MCF 10A (cell line): ENCODE data around the gene ASB6. TPM values are rescaled to one million over a fixed set of nuclear protein-coding genes. Genes with fewer than 3 reads are reported as not detected.

Experiments used
- BruUV-seq: library from RNA; stranded (reverse); fragments of 400-500 nt; replicated peaks from 2 replicates; lab custom pipeline; 2021; lab: Mats Ljungman, UMichigan
- CTCF ChIA-PET: fragments of 300-600 bp; sonication (Branson Sonifier 250); formaldehyde crosslinking; extraction: SDS; loops from one replicate; lab custom pipeline; 2021; ENCODE audit warnings: antibody characterized with exemption, inconsistent platforms; lab: Yijun Ruan, JAX
- POLR2A ChIA-PET: fragments of 300-600, 350-650 bp; sonication (Branson Sonifier 250); formaldehyde crosslinking; extraction: SDS; loops from one replicate; lab custom pipeline; 2020; ENCODE audit warnings: antibody characterized with exemption, inconsistent platforms; lab: Yijun Ruan, JAX
- DNase-seq: peaks from one replicate; pipeline ENCODE4 v3.0.0-alpha.2; 2018; ENCODE audit not compliant: unreplicated experiment
- H3K27ac Mint-ChIP-seq: one replicate; pipeline ENCODE4 v1.8.0; 2022; ENCODE audit warnings: mild to moderate bottlenecking, low read depth, mixed read lengths; ENCODE audit not compliant: unreplicated experiment
- H3K27me3 Mint-ChIP-seq: one replicate; pipeline ENCODE4 v1.8.0; 2022; ENCODE audit warnings: mixed read lengths; ENCODE audit not compliant: insufficient read depth, unreplicated experiment
- H3K36me3 Mint-ChIP-seq: one replicate; pipeline ENCODE4 v1.8.0; 2022; ENCODE audit warnings: mild to moderate bottlenecking, moderate library complexity, mixed read lengths; ENCODE audit not compliant: insufficient read depth, unreplicated experiment
- H3K4me1 Mint-ChIP-seq: one replicate; pipeline ENCODE4 v1.8.0; 2022; ENCODE audit warnings: mixed read lengths; ENCODE audit not compliant: insufficient read depth, unreplicated experiment
- H3K4me3 Mint-ChIP-seq: one replicate; pipeline ENCODE4 v1.8.0; 2022; ENCODE audit warnings: mild to moderate bottlenecking, moderate library complexity, mixed read lengths; ENCODE audit not compliant: unreplicated experiment
- H3K9me3 Mint-ChIP-seq: one replicate; pipeline ENCODE4 v1.8.0; 2022; ENCODE audit warnings: mixed read lengths; ENCODE audit not compliant: unreplicated experiment
- intact Hi-C: fragments of 100-400 bp; cut with micrococcal nuclease; formaldehyde crosslinking; loops from 2 replicates; pipeline ENCODE4 v1.14.1; 2022
- total RNA-seq: library from RNA; stranded (reverse); gene quantifications from 2 replicates; pipeline ENCODE4 v1.2.3, GENCODE V29; 2022
- TF ChIP-seq, protein P1 (sequence below): fragments of 200-600 bp; IDR thresholded peaks from one replicate; pipeline ENCODE4 v1.8.0; 2022; ENCODE audit warnings: antibody characterized with exemption, mild to moderate bottlenecking; ENCODE audit not compliant: unreplicated experiment

The ASB6 gene
- total RNA-seq, 1 experiment from 2014 or later = 14.4 TPM

- ChIA-PET CTCF (no interaction called here), POLR2A (interaction anchor here (0.6 to 0.9 kb wide), 2 partner anchors 130 to 616 kb away, joined by 3 to 4 read pairs; no protein-coding TSS in a partner anchor)
- no peaks in the 10 kb centered on the region for H3K4me1 Mint-ChIP-seq
- BruUV-seq = no TSS peak
- no peak overlapping the region for H3K4me3 Mint-ChIP-seq
- TF ChIP-seq, protein P1, sequence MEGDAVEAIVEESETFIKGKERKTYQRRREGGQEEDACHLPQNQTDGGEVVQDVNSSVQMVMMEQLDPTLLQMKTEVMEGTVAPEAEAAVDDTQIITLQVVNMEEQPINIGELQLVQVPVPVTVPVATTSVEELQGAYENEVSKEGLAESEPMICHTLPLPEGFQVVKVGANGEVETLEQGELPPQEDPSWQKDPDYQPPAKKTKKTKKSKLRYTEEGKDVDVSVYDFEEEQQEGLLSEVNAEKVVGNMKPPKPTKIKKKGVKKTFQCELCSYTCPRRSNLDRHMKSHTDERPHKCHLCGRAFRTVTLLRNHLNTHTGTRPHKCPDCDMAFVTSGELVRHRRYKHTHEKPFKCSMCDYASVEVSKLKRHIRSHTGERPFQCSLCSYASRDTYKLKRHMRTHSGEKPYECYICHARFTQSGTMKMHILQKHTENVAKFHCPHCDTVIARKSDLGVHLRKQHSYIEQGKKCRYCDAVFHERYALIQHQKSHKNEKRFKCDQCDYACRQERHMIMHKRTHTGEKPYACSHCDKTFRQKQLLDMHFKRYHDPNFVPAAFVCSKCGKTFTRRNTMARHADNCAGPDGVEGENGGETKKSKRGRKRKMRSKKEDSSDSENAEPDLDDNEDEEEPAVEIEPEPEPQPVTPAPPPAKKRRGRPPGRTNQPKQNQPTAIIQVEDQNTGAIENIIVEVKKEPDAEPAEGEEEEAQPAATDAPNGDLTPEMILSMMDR = no peak
- DNase-seq = no peak
- intact Hi-C loops = no loop called here
- no peaks in the 10 kb centered on the region for H3K36me3 Mint-ChIP-seq
- no peak overlapping the region for H3K27ac Mint-ChIP-seq
- no peaks in the 10 kb centered on the region for H3K9me3 Mint-ChIP-seq
- peaks cover 42% of the 10 kb centered on the region for H3K27me3 Mint-ChIP-seq
These were observed 31.7 kb upstream of the ASB6 start for GRCh38 chr9:129673602-129674001.

GRCh38 chr9:129672702-129673101, 30.8 kb upstream of the ASB6 start:
- DNase-seq = no peak
- no TSS peak for BruUV-seq
- CTCF ChIA-PET = no interaction called here
- TF ChIP-seq, protein P1 = no peak
- H3K27ac Mint-ChIP-seq = no peak overlapping the region
- peaks cover 34% of the 10 kb centered on the region for H3K27me3 Mint-ChIP-seq
- intact Hi-C loops = no loop called here
- no peaks in the 10 kb centered on the region for H3K9me3 Mint-ChIP-seq
- POLR2A ChIA-PET = interaction anchor here (0.6 to 0.9 kb wide), 3 partner anchors 28 to 615 kb away, joined by 3 to 4 read pairs (median 3); no protein-coding TSS in a partner anchor
- no peak overlapping the region for H3K4me3 Mint-ChIP-seq
- H3K36me3 Mint-ChIP-seq = no peaks in the 10 kb centered on the region
- no peaks in the 10 kb centered on the region for H3K4me1 Mint-ChIP-seq

GRCh38 chr9:129671519-129671918, 29.6 kb upstream of the ASB6 start:
- ChIA-PET POLR2A (no interaction called here), CTCF (no interaction called here)
- TF ChIP-seq, protein P1 = no peak
- no peak for DNase-seq
- H3K9me3 Mint-ChIP-seq = no peaks in the 10 kb centered on the region
- no peak overlapping the region for H3K27ac Mint-ChIP-seq
- no peak overlapping the region for H3K4me3 Mint-ChIP-seq
- H3K36me3 Mint-ChIP-seq = no peaks in the 10 kb centered on the region
- H3K27me3 Mint-ChIP-seq = peaks cover 32% of the 10 kb centered on the region
- no peaks in the 10 kb centered on the region for H3K4me1 Mint-ChIP-seq
- intact Hi-C loops = no loop called here
- BruUV-seq = no TSS peak

GRCh38 chr9:129671065-129671464, 29.1 kb upstream of the ASB6 start:
- no TSS peak for BruUV-seq
- no peaks in the 10 kb centered on the region for H3K36me3 Mint-ChIP-seq
- H3K4me1 Mint-ChIP-seq = no peaks in the 10 kb centered on the region
- CTCF ChIA-PET = no interaction called here
- H3K9me3 Mint-ChIP-seq = no peaks in the 10 kb centered on the region
- H3K27ac Mint-ChIP-seq = no peak overlapping the region
- TF ChIP-seq, protein P1 = no peak
- intact Hi-C loops = no loop called here
- H3K27me3 Mint-ChIP-seq = peaks cover 28% of the 10 kb centered on the region
- POLR2A ChIA-PET = no interaction called here
- no peak overlapping the region for H3K4me3 Mint-ChIP-seq
- DNase-seq = no peak
